Loucy (cell line): ENCODE data around the gene PRSS36.

Experiments used
- H2AFZ ChIP-seq: fragments of 200-600 bp; sonication (generic); 2 replicates; pipeline ENCODE4 v1.6.0; 2016; ENCODE audit warnings: antibody characterized with exemption, mild to moderate bottlenecking, low read length, moderate library complexity
- H3F3A ChIP-seq: fragments of 200-600 bp; 2 replicates; pipeline ENCODE4 v1.6.0; 2016; ENCODE audit warnings: antibody characterized with exemption, low read depth, mild to moderate bottlenecking
- H3K27me3 ChIP-seq: fragments of 200-600 bp; sonication (generic); 2 replicates; pipeline ENCODE4 v1.6.1; 2014; ENCODE audit warnings: low read length, mild to moderate bottlenecking; ENCODE audit not compliant: insufficient read depth, poor library complexity, severe bottlenecking
- H3K36me3 ChIP-seq: fragments of 200-600 bp; sonication (generic); 2 replicates; pipeline ENCODE4 v1.6.1; 2016; ENCODE audit warnings: low read length; ENCODE audit not compliant: insufficient read depth
- H3K4me1 ChIP-seq: fragments of 200-600 bp; sonication (generic); 2 replicates; pipeline ENCODE4 v1.5.1; 2014; ENCODE audit warnings: low read length, mild to moderate bottlenecking; ENCODE audit not compliant: insufficient read depth, poor library complexity, severe bottlenecking
- H3K4me2 ChIP-seq: fragments of 200-600 bp; sonication (generic); 2 replicates; pipeline ENCODE4 v1.6.0; 2014; ENCODE audit warnings: antibody characterized with exemption, low read length, low read depth, mild to moderate bottlenecking; ENCODE audit not compliant: poor library complexity, severe bottlenecking
- H3K4me3 ChIP-seq: fragments of 200-600 bp; sonication (generic); 2 replicates; pipeline ENCODE4 v1.5.1; 2014; ENCODE audit warnings: low read length, mild to moderate bottlenecking, mixed read lengths; ENCODE audit not compliant: poor library complexity, severe bottlenecking
- H3K79me2 ChIP-seq: fragments of 200-600 bp; sonication (generic); 2 replicates; pipeline ENCODE4 v1.6.1; 2014; ENCODE audit warnings: low read length; ENCODE audit not compliant: insufficient read depth
- H3K9ac ChIP-seq: fragments of 200-600 bp; sonication (generic); 2 replicates; pipeline ENCODE4 v1.6.0; 2014; ENCODE audit warnings: mild to moderate bottlenecking, low read depth, low read length, moderate library complexity; ENCODE audit not compliant: poor library complexity, severe bottlenecking
- H3K9me2 ChIP-seq: fragments of 200-600 bp; sonication (generic); replicated peaks from 2 replicates; pipeline ENCODE4 v1.6.1; 2016; ENCODE audit warnings: low read depth, low read length, mixed read lengths
- H3K9me3 ChIP-seq: fragments of 200-600 bp; sonication (generic); 2 replicates; pipeline ENCODE4 v1.6.1; 2014; ENCODE audit warnings: mild to moderate bottlenecking, antibody characterized with exemption, low read length, low read depth; ENCODE audit not compliant: insufficient read depth
- H4K20me1 ChIP-seq: fragments of 200-600 bp; sonication (generic); 2 replicates; pipeline ENCODE4 v1.6.0; 2014; ENCODE audit warnings: antibody characterized with exemption, low read length, mild to moderate bottlenecking; ENCODE audit not compliant: insufficient read depth, poor library complexity, severe bottlenecking
- CTCF ChIP-seq: fragments of 200-600 bp; sonication (generic); conservative IDR thresholded peaks from 2 replicates; pipeline ENCODE4 v1.5.1; 2014; ENCODE audit warnings: mild to moderate bottlenecking, antibody characterized with exemption, low read length
- EZH2phosphoT487 ChIP-seq: fragments of 200-600 bp; IDR thresholded peaks from 2 replicates; pipeline ENCODE4 v1.6.1; 2018; ENCODE audit warnings: antibody characterized with exemption, mild to moderate bottlenecking, moderate library complexity, borderline replicate concordance

The PRSS36 gene

GRCh38 chr16:31135535-31136286 is 14.2 kb downstream of the PRSS36 start, which contains the start of gene PRSS8:
TSS of gene PRSS8 (minus strand) at chr16:31135727. CDS start at chr16:31135498, 229 bp downstream.
- Histone ChIP-seq H3K4me2 (no peak within 1 kb of the TSS), H3K36me3 (no peaks in the 10 kb centered on the region), H3K4me1 (no peaks in the 10 kb centered on the region), H3K27me3 (no peaks in the 10 kb centered on the region), H4K20me1 (no peaks in the 10 kb centered on the region), H3K9ac (no peak within 1 kb of the TSS), H3K9me2 (no peaks in the 10 kb centered on the region), H3K9me3 (no peaks in the 10 kb centered on the region), H3K79me2 (no peaks in the 10 kb centered on the region), H3K4me3 (no peak within 1 kb of the TSS), H2AFZ (no peak within 1 kb of the TSS), H3F3A (no peaks in the 10 kb centered on the region)
- TF ChIP-seq EZH2phosphoT487 (no peak), CTCF (no peak)

- no peaks in the 10 kb centered on the region for H4K20me1 ChIP-seq
- H3K9ac ChIP-seq, result no peak overlapping the region
- no peaks in the 10 kb centered on the region for H3K36me3 ChIP-seq
- no peaks in the 10 kb centered on the region for H3K27me3 ChIP-seq
- H3K9me3 ChIP-seq, result no peaks in the 10 kb centered on the region
- H3K4me2 ChIP-seq, result no peak overlapping the region
- no peaks in the 10 kb centered on the region for H3K4me1 ChIP-seq
- H3F3A ChIP-seq, result no peaks in the 10 kb centered on the region
- no peak overlapping the region for H3K4me3 ChIP-seq
- TF ChIP-seq CTCF, result no peak
- no peak for TF ChIP-seq EZH2phosphoT487
- H3K9me2 ChIP-seq, result no peaks in the 10 kb centered on the region
- H3K79me2 ChIP-seq, result no peaks in the 10 kb centered on the region
- H2AFZ ChIP-seq, result no peak overlapping the region
Observed at GRCh38 chr16:31134625-31135534, 15.0 kb downstream of the PRSS36 start.

GRCh38 chr16:31134091-31134571 is 15.7 kb downstream of the PRSS36 start:
- Histone ChIP-seq H3K27me3 (no peaks in the 10 kb centered on the region), H3K9me3 (no peaks in the 10 kb centered on the region), H3K79me2 (no peaks in the 10 kb centered on the region), H3K4me1 (no peaks in the 10 kb centered on the region), H3K9me2 (no peaks in the 10 kb centered on the region), H4K20me1 (no peaks in the 10 kb centered on the region), H2AFZ (no peak overlapping the region), H3K4me2 (no peak overlapping the region), H3K4me3 (no peak overlapping the region), H3F3A (no peaks in the 10 kb centered on the region), H3K36me3 (no peaks in the 10 kb centered on the region), H3K9ac (no peak overlapping the region)
- TF ChIP-seq CTCF (no peak), EZH2phosphoT487 (no peak)
